NCI-H524 treated with DMSO at 0.1 percent for 48 hours (cell line): ENCODE measurements around the gene DENND2A.
A peak's percentile ranks its signal among the peaks of the same experiment; 100 is the strongest.

ENCODE experiments used
- DNase-seq: peaks from one replicate; lab custom pipeline; 2025; lab: John Stamatoyannopoulos, UW

The DENND2A gene

DNA sequence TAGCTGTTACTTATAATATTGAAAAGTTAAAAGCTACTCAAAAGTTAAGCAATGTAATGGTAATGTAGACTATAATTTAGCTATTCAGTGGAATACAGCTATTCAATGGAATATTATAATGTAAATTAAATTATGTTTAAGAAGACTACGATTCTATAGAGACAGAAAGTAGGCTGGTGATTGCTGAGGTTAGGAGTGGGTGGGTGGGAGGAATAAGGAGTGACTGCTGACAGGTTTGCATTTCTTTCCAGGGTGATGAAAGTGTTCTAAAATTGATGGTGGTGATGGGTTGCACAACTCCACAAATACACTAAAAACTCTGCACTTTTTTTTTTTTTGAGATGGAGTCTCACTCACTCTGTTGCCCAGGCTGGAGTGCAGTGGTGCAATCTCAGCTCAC lies 21.4 kb downstream of the DENND2A start:
- no peak for DNase-seq

DNA sequence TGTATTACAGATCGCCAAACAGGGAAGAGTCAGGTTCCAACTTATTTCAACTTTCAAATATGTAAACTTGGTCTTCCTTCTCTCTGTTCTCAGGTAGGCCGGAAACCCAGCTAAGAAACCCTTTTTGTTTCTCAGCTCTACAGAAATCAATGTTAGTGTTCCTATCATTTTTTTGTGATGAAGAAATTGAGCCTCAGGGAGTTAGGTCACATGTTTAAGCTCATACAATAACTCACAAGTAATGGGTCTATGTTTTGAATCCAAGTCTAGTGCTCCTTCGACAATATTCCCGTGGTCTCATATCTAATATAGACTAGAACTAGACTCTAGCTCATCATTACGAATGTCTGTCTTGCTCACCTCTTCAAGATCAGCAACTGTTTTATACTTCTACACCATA lies 22.3 kb downstream of the DENND2A start:
- DNase-seq: no peak

- no peak for DNase-seq
These were observed 23.5 kb downstream of the DENND2A start for GRCh38 chr7:140617081-140617480.

GRCh38 chr7:140616328-140616727 lies 24.3 kb downstream of the DENND2A start:
- no peak for DNase-seq

DNA sequence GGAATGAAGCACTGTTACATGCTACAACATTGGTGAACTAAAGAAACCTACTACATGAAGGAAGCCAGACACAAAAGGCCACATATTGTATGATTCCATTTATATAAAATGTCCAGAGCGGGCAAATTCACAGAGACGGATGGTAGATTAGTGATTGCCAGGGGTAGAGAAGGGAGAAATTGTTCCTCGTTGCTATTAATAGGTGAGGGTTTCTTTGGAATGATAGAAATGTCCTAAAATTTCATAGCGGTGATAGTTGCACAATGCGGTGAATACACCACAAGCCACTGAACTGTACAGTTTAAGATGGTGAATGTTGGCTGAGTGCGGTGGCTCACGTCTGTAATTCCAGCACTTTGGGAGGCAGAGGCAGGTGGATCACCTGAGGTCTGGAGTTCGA lies 29.0 kb downstream of the DENND2A start:
- no peak for DNase-seq

DNA sequence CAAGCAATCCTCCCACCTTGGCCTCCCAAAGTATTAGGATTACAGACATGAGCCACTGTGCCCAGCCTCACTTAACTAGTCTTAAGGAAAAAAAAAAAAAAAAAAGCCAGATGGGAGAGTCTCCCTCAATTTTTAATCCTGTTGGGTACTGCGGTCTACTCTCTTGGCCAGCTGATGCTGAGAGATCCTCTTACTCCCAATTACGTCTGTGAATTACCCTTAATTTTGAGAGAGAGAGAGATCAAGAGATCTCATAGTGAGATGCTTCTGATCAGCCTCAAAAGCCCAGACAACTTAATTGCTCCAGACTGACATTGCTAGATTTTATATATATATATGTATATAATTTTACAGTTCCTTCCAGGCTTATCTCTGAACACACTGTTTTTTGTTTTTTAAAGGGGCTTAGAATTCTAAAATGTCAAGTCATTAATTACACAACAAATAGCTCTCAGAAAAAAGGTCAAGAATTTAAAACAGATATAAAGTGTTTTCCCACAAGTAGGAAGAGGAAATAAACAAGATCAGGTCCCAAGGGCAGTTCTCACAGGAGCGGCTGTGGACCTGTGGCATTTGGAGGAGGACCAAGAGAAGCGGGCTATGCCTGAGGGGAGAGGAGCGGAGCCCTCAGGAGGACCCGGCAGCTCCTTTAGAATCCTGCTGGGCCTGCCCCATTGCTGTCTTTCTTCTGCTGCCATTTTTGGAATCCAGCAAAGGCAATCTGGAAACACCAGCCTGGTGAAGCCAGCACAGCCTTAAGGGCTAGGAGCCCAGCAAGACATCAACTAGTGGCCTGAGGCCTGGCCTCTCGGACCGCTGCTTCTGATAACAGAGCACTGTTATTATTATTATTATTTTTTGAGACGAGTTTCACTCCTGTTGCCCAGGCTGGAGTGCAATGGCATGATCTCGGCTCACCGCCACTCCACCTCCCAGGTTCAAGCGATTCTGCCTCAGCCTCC lies 30.1 kb downstream of the DENND2A start:
- DNase-seq: peak; percentile 78

GRCh38 chr7:140609646-140610045 lies 31.0 kb downstream of the DENND2A start:
- DNase-seq: no peak

GRCh38 chr7:140607441-140607989 lies 33.1 kb downstream of the DENND2A start:
- no peak for DNase-seq

DNA sequence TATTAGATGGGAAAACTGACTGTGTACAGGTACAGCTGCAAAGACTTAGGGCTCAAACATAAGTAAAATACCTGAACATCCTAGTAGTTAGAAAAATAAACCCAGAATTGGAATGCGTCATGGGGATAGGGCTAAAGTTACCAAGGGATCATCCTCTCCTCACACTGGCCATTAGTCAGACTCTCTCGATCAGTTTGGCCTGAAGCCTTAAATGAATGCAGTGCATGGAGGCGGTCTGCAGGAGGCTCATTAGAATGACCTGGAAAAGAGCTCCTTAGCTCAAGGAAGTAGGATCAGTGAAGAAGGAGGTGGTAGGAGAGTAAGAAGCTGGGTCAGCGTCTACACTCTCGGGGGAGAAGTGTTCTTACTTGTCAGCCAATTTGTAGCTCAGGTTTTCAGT lies 35.3 kb downstream of the DENND2A start:
- DNase-seq: no peak

GRCh38 chr7:140604760-140605159 lies 35.9 kb downstream of the DENND2A start:
- no peak for DNase-seq

GRCh38 chr7:140604076-140604475 lies 36.5 kb downstream of the DENND2A start:
- no peak for DNase-seq

GRCh38 chr7:140601566-140602174 lies 38.9 kb downstream of the DENND2A start:
- no peak for DNase-seq

DNA sequence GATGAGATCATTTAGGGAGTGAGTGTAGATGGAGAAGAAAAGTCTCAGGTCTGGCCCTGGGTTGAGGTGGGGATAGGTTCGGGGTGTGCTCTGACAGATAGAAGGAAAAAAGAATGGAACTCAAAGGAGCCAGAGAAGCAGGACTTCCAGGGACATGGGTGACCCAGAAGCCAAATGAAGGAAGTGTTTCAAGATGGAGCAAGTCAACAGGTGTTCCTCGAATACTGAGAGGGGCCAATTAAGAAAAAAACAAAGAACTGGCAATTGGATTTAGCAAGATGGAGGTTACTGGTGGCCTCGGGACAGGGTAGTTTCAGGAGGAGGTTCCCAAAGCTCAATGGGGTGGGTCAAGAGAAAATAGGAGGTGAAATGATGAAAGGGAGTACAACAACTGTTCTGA lies 40.3 kb downstream of the DENND2A start:
- DNase-seq: no peak

DNA sequence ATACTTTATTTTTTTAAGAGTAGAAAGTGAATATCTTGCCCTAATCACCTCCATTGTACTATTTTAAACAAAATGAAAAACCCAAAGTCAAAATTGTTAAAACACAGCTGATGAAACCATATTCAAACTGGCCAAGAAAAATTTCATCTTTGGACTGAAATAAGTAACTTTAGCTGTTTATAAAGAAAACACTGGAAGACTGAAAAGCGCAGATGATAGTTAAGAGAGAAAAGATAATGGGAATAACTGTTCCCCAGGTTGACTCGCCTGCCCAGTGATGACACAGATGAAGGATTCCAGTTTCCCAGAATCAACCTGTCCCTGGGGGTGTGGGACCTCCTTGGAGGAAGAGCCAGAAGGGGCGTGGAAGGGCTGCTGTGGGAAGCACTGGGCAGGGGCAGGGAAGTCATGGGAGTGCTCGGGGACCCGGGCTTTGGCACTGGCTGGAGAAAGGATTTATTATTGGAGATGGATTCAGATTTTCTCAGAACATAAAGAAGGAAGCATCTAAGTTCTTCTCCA lies 43.1 kb downstream of the DENND2A start:
- DNase-seq: no peak

GRCh38 chr7:140596519-140597427 lies 43.8 kb downstream of the DENND2A start:
- DNase-seq: peak; percentile 19

DNA sequence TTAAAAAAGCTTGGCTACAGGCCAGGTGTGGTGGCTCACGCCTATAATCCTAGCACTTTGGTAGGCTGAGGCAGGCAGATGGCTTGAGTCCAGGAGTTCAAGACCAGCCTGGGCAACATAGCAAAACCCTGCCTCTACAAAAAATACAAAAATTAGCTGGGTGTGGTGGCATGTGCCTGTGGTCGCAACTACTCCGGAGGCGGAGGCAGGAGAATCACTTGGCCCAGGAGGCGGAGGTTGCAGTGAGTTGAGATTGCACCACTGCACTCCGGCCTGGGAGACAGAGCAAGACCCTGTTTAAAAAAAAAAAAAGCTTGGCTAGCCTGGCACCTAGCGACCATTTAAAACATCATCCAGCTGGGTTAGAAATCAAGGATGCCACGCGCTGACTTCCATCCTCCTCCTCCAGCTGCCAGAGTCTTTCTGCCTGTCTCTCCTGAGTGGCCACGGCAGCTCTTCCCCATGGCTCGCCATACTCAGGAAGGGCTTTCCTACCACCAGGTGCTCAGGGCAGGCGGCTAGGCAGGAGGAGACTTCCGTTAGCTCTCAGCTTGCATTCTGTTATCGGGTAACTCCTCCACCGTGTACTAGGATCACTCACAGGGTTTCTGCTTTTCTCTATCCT lies 45.0 kb downstream of the DENND2A start:
- DNase-seq: no peak

DNA sequence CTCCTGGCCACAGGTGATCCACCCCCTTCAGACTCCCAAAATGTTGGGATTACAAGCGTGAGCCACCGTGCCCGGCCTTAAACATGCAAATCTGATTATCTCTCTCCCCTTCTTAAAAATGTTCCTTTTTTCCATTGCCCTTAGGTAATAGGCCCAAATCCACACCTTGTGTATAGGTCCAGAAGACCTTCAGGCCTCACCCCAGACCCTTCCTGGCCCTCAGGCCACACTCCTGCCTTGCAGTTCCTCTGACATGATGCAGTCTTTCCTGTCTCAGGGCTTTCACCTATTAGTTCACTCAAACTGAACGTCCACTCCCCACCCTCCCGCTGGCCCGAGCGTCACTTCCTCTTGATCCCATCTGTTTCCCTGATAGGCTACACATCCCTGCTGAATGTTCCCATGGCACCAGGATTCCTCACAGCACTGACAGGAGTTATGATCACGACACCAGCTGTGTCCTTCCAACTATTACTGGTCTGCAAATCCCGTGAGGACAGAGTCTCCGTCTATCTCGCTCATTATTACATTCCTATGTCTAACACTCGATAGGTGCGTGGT lies 46.4 kb downstream of the DENND2A start:
- DNase-seq: peak; percentile 50

GRCh38 chr7:140593672-140593982 lies 47.0 kb downstream of the DENND2A start:
- no peak for DNase-seq

DNA sequence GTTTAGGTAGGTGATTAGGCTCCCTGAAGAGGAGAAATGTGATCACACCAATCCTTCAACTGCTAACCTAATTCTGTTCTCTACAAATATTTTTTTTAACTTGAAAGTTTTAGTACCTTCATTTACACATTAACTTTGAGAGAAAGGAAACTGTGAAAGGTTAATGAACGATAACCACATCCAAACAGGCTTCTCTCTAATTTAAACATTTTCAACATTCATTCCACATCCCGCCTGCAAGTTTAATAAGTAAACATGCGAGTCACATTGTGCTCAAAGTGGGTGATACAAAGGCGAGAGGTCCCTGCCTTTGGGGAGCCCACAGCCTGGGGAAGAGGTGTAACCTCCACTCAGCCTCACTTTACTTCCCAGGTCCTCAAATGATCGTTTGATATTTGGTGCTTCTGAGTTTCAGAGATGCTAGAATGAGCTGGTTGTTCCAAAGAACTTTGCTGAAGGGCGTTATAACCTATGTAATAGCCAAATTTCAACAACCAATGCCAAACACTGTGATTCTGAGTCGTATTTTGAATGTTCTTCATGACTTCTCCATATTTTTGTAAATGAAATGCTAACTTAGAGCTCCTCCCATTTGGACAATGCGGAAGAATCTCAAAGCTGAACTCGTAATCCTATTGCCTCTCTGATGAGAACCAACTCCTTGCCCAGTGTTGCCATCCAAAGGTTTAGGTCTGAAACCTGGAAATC lies 47.5 kb downstream of the DENND2A start:
- no peak for DNase-seq

DNA sequence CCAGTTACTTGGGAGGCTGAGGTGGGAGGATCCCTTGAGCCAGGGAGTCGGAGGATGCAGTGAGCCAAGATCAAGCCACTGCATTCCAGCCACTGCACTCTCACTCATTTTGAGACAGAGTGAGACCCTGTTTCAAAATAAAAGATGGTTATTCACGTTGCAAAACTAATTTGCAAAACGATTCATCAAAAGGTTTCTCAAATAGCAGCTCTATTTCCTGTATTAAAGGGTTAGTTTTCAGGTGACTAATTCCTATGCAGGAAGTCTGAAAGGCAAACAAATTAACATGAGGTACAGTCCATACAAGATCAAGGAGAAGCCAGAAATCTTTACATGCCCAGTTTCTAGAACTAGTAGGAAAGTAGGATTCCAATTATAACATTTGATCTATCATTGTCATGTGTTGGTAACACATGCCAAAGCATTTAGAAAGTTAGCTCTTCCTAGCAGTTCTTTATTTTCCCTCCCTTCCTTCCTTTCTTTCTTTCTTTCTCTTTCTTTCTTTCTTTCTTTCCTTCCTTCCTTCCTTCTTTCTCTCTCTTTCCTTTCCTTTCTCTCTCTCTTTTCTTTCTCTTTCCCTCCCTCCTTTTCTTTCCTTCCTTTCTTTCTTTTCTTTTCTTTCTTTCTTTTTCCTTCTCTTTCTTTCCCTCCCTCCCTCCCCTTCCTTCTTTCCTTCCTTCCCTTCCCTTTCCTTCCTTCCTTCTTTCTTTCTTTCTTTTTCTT lies 49.3 kb downstream of the DENND2A start:
- DNase-seq: no peak
